LNCaP clone FGC (cell line): ENCODE data around the gene SEMA4D.

Experiments
- DNase-seq: peaks from one replicate; pipeline ENCODE4 v3.0.0-alpha.2; 2011; ENCODE audit warnings: low read depth
- H3K4me3 ChIP-seq: 2 replicates; pipeline ENCODE4 v1.5.1; 2011; ENCODE audit warnings: mild to moderate bottlenecking, low read depth, low read length, control low read depth
- TF ChIP-seq, protein P1 (sequence below): IDR thresholded peaks from 2 replicates; pipeline ENCODE4 v1.5.1; 2012; ENCODE audit warnings: mild to moderate bottlenecking; ENCODE audit not compliant: control insufficient read depth, insufficient read depth; ENCODE audit errors: extremely low read depth

The SEMA4D gene

DNA sequence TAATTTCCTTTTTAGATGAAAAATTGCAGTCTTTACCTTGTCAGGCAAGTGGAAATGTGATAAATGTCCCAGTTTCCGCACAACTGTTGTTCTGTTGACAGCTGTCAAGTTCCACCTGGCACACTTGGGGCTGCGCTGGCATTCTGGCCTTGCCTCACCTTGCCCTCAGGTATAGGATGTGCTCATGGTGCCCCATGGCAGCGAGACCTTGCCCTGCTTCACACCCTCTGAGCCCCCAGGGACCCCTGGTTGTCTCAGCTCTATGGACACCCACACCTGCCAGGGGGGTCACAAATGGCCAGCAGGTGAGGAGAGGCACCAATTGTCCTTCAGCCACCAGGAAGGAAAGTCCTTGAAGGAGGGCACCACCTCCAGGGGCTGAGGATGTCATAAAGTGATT lies 37.5 kb upstream of the SEMA4D start:
- TF ChIP-seq, protein P1, sequence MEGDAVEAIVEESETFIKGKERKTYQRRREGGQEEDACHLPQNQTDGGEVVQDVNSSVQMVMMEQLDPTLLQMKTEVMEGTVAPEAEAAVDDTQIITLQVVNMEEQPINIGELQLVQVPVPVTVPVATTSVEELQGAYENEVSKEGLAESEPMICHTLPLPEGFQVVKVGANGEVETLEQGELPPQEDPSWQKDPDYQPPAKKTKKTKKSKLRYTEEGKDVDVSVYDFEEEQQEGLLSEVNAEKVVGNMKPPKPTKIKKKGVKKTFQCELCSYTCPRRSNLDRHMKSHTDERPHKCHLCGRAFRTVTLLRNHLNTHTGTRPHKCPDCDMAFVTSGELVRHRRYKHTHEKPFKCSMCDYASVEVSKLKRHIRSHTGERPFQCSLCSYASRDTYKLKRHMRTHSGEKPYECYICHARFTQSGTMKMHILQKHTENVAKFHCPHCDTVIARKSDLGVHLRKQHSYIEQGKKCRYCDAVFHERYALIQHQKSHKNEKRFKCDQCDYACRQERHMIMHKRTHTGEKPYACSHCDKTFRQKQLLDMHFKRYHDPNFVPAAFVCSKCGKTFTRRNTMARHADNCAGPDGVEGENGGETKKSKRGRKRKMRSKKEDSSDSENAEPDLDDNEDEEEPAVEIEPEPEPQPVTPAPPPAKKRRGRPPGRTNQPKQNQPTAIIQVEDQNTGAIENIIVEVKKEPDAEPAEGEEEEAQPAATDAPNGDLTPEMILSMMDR: no peak

DNA sequence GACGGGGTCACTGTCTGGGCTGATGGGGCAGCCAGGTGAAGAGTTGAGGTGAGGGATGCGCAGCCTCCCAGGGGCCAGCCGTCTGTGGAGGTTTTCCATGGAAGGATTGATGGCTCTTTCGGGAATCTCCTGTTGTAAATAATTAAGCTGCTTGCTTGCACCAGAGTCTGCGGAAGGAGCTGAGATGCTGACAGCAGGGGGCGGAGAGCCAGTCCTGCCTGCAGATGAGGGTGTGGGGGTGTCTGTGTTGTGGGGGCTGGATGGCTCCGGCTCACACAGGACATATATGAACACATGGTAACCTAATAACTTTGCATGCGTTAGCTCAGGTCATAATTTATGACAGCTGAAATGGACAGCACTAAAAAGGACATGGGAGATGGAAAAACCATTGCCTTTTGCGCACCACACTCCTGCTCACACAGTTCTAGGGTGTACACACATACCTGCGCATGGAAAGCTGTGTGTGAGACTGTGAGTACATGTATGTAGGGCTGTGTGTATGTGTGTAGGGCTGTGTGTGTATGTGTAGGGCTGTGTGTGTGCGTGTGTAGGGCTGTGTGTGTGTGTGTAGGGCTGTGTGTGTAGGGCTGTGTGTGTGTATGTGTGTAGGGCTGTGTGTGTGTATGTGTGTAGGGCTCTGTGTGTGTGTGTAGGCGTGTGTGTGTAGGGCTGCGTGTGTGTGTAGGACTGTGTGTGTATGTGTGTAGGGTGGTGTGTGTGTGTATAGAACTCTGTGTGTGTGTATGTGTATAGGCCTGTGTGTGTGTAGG lies 36.8 kb upstream of the SEMA4D start:
- TF ChIP-seq, protein P1: no peak
- DNase-seq: no peak
- no peak overlapping the region for H3K4me3 ChIP-seq

More for the DNA sequence above, 37.5 kb upstream of the SEMA4D start:
- no peak overlapping the region for H3K4me3 ChIP-seq
- no peak for DNase-seq

DNA sequence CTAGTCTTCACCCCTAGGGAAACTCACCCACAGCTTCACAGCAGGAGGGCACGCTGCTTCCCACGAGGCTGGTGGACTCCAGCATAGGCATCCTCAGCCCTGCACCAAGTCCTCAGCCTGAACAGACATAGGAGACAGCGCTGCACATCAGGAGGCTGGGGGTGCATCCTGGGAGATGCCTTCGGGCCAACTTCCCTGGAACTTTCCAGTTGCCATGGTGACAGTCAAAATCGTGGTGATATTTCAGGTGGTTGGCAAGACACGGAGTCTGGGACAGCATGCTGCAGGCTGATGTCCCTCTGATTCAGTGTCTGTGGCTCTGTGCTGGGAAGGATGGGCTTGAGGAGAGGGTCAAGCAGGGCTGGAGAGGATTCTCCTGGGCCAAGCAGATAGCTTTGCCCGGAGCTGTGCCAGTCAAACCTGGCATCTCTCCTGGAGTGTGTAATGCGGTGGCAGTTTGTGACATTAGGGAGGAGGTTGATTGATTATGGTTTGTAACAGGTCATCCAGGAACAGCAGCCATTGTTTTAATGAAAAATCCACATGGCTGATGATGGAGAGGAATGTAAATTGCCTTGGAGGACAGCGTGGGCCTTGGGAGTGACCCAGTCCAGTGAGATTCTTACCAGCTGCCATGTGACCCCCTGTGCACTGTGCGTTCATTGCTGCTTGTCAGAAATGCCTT lies 35.6 kb upstream of the SEMA4D start:
- no peak overlapping the region for H3K4me3 ChIP-seq
- TF ChIP-seq, protein P1: no peak
- DNase-seq: no peak

DNA sequence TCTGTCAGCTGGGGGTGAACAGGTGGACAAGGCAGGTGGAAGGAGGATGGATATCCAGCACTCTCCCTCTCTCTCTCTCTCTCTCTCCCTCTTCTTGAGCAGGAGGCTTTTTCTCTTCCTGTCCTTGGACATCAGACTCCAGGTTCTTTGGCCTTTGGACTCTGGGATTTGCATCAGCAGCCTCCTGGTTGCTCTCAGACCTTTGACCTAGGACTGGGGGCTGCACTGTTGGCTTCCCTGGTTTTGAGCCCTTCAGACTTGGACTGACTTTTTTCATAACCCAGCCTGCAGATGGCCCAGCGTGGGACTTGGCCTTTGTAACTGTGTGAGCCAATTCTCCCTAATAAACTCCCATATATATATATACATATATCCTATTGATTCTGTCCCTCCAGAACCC lies 35.0 kb upstream of the SEMA4D start:
- no peak for DNase-seq
- TF ChIP-seq, protein P1: no peak
- no peak overlapping the region for H3K4me3 ChIP-seq

DNA sequence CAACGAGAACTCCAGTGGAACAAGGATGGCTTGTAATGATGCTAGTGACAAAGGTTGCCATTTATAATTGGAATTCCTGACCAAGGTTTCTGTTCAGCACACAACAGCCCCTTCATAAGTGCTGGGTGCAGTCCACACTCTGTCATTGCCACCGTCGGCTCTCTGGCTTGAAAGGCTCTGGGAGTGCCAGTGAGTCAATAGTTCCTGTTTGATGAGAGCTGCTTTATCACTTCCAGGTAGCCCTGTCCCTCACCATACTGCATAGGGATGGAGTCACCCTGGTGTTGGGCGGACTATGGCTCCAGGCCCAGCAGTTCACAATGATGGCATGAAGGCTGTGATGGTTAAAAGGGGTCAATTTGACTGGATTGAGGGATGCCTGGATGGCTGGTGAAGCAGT lies 34.6 kb upstream of the SEMA4D start:
- no peak for DNase-seq
- TF ChIP-seq, protein P1: no peak
- no peak overlapping the region for H3K4me3 ChIP-seq

DNA sequence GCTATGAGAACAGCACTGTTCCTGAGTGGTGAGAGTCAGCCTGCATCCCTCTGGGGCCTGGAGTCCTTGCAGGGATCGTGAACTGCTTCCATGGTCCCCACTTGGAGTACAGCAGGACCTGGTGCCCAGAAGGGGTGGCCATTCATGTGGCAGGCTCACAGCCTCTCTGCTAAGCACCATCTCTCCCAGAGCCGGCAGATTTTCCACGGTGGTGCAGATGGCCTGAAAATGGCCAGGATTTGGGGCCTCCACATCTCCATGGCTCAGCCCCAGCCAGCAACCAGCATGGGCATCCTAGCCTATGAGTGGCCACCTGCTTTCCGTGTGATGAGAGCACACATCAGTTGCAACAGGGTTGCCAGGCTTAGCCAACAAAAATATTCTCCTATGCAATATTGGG lies 33.9 kb upstream of the SEMA4D start:
- H3K4me3 ChIP-seq: no peak overlapping the region
- no peak for DNase-seq
- TF ChIP-seq, protein P1: no peak

DNA sequence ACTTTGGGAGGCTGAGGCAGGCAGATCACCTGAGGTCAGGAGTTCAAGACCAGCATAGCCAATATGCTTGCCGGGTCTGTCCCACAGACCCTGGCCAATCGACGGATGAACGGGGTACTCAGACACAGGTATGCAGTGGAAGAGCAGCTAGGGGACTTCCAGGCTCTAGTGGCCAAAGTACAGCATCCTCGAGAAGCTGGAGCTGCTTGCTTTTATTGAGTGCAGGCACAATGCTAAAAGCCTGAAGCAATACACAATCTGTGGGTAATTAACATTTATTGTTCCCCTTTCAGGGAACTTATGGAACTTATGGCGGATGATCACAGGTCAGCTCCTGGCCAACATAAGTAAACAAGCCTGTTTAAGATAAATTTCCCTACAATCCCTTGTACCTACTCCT lies 32.8 kb upstream of the SEMA4D start:
- TF ChIP-seq, protein P1: no peak
- H3K4me3 ChIP-seq: no peak overlapping the region
- DNase-seq: no peak
